ENCODE measurements around the gene AURKAIP1.

Gene AURKAIP1

GRCh38 chr1:1348420-1349255, 26.4 kb downstream of the AURKAIP1 start:
- no peak for TF ChIP-seq SNAI2 (CRISPR knock-in tag; IDR thresholded peaks at IDR 0.05)
- no peak for TF ChIP-seq RARB (CRISPR knock-in tag; IDR thresholded peaks at IDR 0.05)
- no peak for TF ChIP-seq CSRNP3 (CRISPR knock-in tag; IDR thresholded peaks at IDR 0.05)
- no peak for TF ChIP-seq CSDC2 (CRISPR knock-in tag; IDR thresholded peaks at IDR 0.05)
- no peak for TF ChIP-seq ZFP30 (CRISPR knock-in tag; IDR thresholded peaks at IDR 0.05)
- TF ChIP-seq ZNF70 (CRISPR knock-in tag; IDR thresholded peaks at IDR 0.05): no peak
- TF ChIP-seq TOX (CRISPR knock-in tag; IDR thresholded peaks at IDR 0.05; ENCODE audit: borderline replicate concordance): no peak
- no peak for TF ChIP-seq PPARA (CRISPR knock-in tag; IDR thresholded peaks at IDR 0.05; ENCODE audit: borderline replicate concordance)
- TF ChIP-seq CREB5 (CRISPR knock-in tag; IDR thresholded peaks at IDR 0.05; ENCODE audit: low read depth): no peak
- TF ChIP-seq ISL1 (CRISPR knock-in tag; IDR thresholded peaks at IDR 0.05): no peak
- no peak for TF ChIP-seq ZC3H10 (CRISPR knock-in tag; IDR thresholded peaks at IDR 0.05)
- no peak for TF ChIP-seq BACH2 (CRISPR knock-in tag; IDR thresholded peaks at IDR 0.05; ENCODE audit: borderline replicate concordance)
- TF ChIP-seq ARNTL (CRISPR knock-in tag; IDR thresholded peaks at IDR 0.05; ENCODE audit: borderline replicate concordance, low read depth): no peak
- no peak for TF ChIP-seq ZNF565 (CRISPR knock-in tag; conservative IDR thresholded peaks at IDR 0.05; ENCODE audit: low read depth)

GRCh38 chr1:1347663-1348419, 27.2 kb downstream of the AURKAIP1 start:
- no peak for TF ChIP-seq ARNTL (CRISPR knock-in tag; IDR thresholded peaks at IDR 0.05; ENCODE audit: borderline replicate concordance, low read depth)
- TF ChIP-seq GLIS3 (CRISPR knock-in tag; IDR thresholded peaks at IDR 0.05): no peak
- ATAC-seq: peak; percentile 55

More at GRCh38 chr1:1348420-1349255, 26.4 kb downstream of the AURKAIP1 start:
- ATAC-seq: 0 out of 3 replicates have a peak, but pooled peaks have one; percentile 2

- no peak for TF ChIP-seq ZNF8 (CRISPR knock-in tag; IDR thresholded peaks at IDR 0.05)
- no peak for TF ChIP-seq CREB5 (CRISPR knock-in tag; IDR thresholded peaks at IDR 0.05; ENCODE audit: low read depth)
These were observed 27.9 kb downstream of the AURKAIP1 start for GRCh38 chr1:1347026-1347595.

GRCh38 chr1:1346501-1346890, 28.5 kb downstream of the AURKAIP1 start:
- TF ChIP-seq CSDC2 (CRISPR knock-in tag; IDR thresholded peaks at IDR 0.05): no peak
- TF ChIP-seq ISL1 (CRISPR knock-in tag; IDR thresholded peaks at IDR 0.05): no peak
- TF ChIP-seq TOX (CRISPR knock-in tag; IDR thresholded peaks at IDR 0.05; ENCODE audit: borderline replicate concordance): no peak
- no peak for TF ChIP-seq ZNF8 (CRISPR knock-in tag; IDR thresholded peaks at IDR 0.05)
- no peak for TF ChIP-seq CSRNP3 (CRISPR knock-in tag; IDR thresholded peaks at IDR 0.05)
- TF ChIP-seq ZFP30 (CRISPR knock-in tag; IDR thresholded peaks at IDR 0.05): no peak
- no peak for TF ChIP-seq ZC3H10 (CRISPR knock-in tag; IDR thresholded peaks at IDR 0.05)
- TF ChIP-seq TCF4 (CRISPR knock-in tag; IDR thresholded peaks at IDR 0.05; ENCODE audit: borderline replicate concordance): no peak
- no peak for TF ChIP-seq RARB (CRISPR knock-in tag; IDR thresholded peaks at IDR 0.05)
- TF ChIP-seq ZNF565 (CRISPR knock-in tag; conservative IDR thresholded peaks at IDR 0.05; ENCODE audit: low read depth): no peak
- TF ChIP-seq BACH2 (CRISPR knock-in tag; IDR thresholded peaks at IDR 0.05; ENCODE audit: borderline replicate concordance): no peak
- TF ChIP-seq ZNF70 (CRISPR knock-in tag; IDR thresholded peaks at IDR 0.05): no peak
- TF ChIP-seq SNAI2 (CRISPR knock-in tag; IDR thresholded peaks at IDR 0.05): no peak
- TF ChIP-seq GLIS3 (CRISPR knock-in tag; IDR thresholded peaks at IDR 0.05): no peak
- TF ChIP-seq POU6F1 (CRISPR knock-in tag; IDR thresholded peaks at IDR 0.05; ENCODE audit: borderline replicate concordance, low read depth): no peak
- no peak for TF ChIP-seq PPARA (CRISPR knock-in tag; IDR thresholded peaks at IDR 0.05; ENCODE audit: borderline replicate concordance)
- no peak for TF ChIP-seq OSR1 (CRISPR knock-in tag; IDR thresholded peaks at IDR 0.05)
- no peak for ATAC-seq

More at GRCh38 chr1:1347026-1347595, 27.9 kb downstream of the AURKAIP1 start:
- ATAC-seq: no peak

Data from SK-N-SH treated with all-trans-retinoic acid at 6 μM for 48 hours (cell line).